Activated CD4-positive, alpha-beta T cell treated with anti-CD3 and anti-CD28 coated beads for 4 hours (primary cell): ENCODE measurements around the gene SIPA1L3.
"Not testable (repeated sequence)": the region's sequence is repeated elsewhere in the genome, so short reads cannot be mapped to it uniquely, and the experiment has no call there.

Experiments used
- DNase-seq, 2 donors: peaks; one replicate each; pipeline ENCODE4 v3.0.0-alpha.2; 2020

Gene SIPA1L3

GRCh38 chr19:37909661-37910199, 2.7 kb downstream of the SIPA1L3 start:
- no peak for DNase-seq

- DNase-seq = no peak
Observed at GRCh38 chr19:37914908-37915307, 7.9 kb downstream of the SIPA1L3 start.

GRCh38 chr19:37920591-37921450, 13.8 kb downstream of the SIPA1L3 start:
- DNase-seq = no peak

- DNase-seq = not testable (repeated sequence)
Observed at GRCh38 chr19:37924573-37924972, 17.6 kb downstream of the SIPA1L3 start.

GRCh38 chr19:37925212-37925611, 18.2 kb downstream of the SIPA1L3 start:
- no peak for DNase-seq

- DNase-seq = no peak
Observed at GRCh38 chr19:37926255-37926654, 19.2 kb downstream of the SIPA1L3 start.

- DNase-seq = no peak
Observed at GRCh38 chr19:37926711-37927110, 19.7 kb downstream of the SIPA1L3 start.

- DNase-seq = no peak
Observed at GRCh38 chr19:37928527-37929286, 21.7 kb downstream of the SIPA1L3 start.

GRCh38 chr19:37929355-37929923, 22.4 kb downstream of the SIPA1L3 start:
- no peak for DNase-seq

- DNase-seq = no peak
Observed at GRCh38 chr19:37930416-37930815, 23.4 kb downstream of the SIPA1L3 start.

- DNase-seq = no peak
Observed at GRCh38 chr19:37931881-37932655, 25.1 kb downstream of the SIPA1L3 start.

GRCh38 chr19:37932985-37933936, 26.3 kb downstream of the SIPA1L3 start:
- DNase-seq = no peak

GRCh38 chr19:37933937-37934358, 26.9 kb downstream of the SIPA1L3 start:
- DNase-seq = no peak

- DNase-seq = no peak
Observed at GRCh38 chr19:37935341-37935740, 28.3 kb downstream of the SIPA1L3 start.

GRCh38 chr19:37936166-37936565, 29.2 kb downstream of the SIPA1L3 start:
- DNase-seq = no peak

- no peak for DNase-seq
Observed at GRCh38 chr19:37936886-37937285, 29.9 kb downstream of the SIPA1L3 start.

GRCh38 chr19:37938353-37938752, 31.3 kb downstream of the SIPA1L3 start:
- DNase-seq = no peak

GRCh38 chr19:37941782-37942515, 34.9 kb downstream of the SIPA1L3 start:
- DNase-seq = no peak

- DNase-seq = no peak
Observed at GRCh38 chr19:37942516-37942902, 35.5 kb downstream of the SIPA1L3 start.

GRCh38 chr19:37943480-37943879, 36.5 kb downstream of the SIPA1L3 start:
- DNase-seq = no peak

GRCh38 chr19:37946132-37946531, 39.1 kb downstream of the SIPA1L3 start:
- DNase-seq = no peak
